ENCODE data around the gene GATA2.
A peak's percentile ranks its signal among the peaks of the same experiment; 100 is the strongest.

GATA2 gene

DNA sequence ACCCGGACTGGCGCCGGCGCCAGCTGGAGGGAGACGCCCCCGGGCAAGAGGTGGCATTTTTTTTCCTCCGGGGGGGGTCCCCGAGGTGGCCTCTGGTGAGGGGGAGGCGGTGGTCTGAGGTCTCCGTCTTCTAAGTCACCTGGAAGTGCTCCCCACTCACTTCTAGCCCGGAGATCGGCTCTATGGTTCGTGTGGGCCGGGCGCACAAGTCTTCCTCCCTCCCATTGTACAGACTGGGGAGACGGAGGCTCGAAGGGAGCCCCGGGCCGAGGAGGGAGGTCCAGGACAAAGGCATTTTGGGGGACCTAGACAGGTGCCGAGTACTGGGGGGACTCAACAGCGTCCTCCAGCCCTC is 4.4 kb downstream of the GATA2 start:
- no peak for DNase-seq

DNA sequence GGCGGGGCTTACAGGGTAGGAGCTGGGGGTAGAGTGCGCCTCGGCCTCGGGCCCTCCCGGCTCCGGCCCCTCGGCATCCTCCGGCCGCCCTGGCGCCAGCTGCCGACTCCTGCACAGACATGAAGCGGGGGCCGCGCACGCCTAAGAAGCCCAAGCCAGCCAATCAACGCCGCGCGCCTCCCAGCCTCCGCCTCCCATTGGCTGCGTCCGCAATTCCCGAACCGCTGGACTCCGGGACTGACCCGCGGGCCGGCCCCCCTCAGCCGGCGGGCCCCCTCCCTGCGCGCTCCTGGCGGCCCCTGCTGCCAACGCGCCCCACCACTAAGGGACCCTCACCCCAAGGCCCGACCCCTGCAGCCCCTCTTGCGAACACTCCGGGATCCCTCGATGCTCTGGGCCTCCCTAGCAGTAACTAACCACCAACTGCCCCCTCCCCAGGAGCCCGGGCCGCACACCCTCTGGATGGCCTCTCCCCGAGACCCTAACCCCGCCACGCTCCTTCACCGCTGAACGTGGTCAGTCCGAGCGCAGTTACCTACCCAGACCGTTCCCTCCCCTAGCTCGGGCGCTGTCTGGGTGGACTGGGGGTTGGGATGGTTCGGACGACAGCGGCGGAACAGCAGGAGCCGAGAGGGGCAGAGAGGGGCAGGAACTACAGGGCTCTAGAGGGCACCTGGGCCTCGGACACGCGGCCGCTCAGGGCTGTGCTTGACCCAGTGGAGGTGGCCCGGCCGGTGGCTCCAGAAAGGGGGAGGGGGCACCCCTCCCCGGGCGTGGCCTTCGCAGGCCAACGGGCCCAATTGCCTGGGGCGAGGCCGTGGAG is 5.0 kb downstream of the GATA2 start:
- peak in 26 of 56 donors; percentile 2 to 62 (median 20) for DNase-seq

DNA sequence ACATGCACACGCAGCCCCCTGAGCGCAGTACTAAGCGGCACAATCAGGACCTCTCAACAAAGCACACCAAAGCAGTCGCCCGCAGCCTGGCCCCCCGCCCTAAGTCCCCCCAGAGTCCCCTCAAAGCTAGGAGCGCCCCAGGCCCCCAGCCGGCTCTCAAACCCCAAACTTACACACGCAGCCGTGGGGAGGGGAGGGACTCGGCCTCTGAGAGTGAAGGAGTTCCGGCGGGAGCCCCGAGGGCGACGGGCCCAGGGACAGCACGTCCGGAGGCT is 5.5 kb downstream of the GATA2 start:
- no peak for DNase-seq

- DNase-seq = peak in 1 of 56 donors; percentile 13
Measured at GRCh38 chr3:128486681-128487537, 6.1 kb downstream of the GATA2 start.

DNA sequence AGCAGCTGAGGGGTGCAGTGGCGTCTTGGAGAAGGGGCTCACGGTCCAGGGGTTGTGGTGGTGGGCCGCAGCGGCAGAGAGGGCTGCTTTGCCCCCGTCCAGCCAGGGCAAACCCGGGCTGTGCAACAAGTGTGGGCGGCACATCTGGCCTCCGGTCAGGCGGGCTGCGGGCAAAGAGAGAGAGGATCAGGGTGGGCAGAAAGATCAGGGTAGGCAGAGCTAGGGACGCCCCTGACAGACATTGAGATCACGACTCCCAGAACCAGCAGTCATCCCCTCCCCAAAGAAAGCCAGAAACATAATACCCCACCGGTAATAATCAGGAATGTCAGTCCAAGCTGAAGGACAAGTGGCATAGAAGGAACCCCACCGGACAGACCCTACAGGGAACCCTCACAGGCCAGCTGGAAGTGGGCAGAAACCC is 6.8 kb downstream of the GATA2 start:
- DNase-seq = no peak

- DNase-seq = no peak
Measured at GRCh38 chr3:128485282-128486204, 7.5 kb downstream of the GATA2 start.

DNA sequence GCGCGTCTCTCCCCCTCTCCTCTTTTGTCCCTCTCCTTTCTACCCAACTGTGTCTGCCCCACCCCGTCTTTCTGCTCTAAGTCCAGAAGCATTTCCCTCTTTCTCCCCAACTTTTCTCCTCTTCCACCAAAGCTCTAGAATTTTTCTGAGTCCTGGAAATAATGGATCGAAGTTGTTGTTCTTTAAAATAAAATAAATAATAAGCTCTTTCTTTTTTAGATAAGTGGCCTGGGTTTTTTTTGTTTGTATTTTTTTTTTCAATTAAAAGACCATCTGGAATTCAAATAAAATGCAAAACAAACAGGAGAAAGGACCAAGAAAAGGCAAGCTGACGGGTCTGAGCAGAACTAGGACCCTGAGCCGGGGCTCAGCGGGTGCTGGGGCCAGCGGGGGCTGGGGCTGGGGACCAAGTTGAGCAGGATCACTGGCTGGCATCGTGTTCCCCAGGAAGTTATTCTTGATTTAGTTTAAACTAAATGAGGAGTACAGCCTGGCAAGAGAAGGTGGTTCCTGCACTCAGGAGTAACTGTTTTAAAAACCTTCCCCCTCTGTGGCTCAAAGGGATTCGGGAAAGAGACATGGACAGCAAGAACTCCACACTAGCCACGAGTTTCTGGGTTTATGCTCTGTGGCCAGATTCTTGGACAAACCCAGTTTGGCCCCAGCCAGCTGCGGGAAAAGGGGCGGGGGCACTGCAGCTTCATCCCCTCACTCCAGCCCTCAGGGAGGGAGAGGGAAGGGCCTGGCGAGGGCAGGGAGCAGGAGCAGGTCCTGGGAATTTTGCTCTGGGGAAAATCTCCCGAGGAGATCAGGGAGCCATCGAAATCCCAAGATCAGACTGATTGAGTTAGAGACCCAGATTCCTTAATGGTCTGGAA is 8.4 kb downstream of the GATA2 start:
- no peak for DNase-seq

- no peak for DNase-seq
Measured at GRCh38 chr3:128483657-128484403, 9.2 kb downstream of the GATA2 start.

- DNase-seq = no peak
Measured at GRCh38 chr3:128482666-128483656, 10.0 kb downstream of the GATA2 start.

DNA sequence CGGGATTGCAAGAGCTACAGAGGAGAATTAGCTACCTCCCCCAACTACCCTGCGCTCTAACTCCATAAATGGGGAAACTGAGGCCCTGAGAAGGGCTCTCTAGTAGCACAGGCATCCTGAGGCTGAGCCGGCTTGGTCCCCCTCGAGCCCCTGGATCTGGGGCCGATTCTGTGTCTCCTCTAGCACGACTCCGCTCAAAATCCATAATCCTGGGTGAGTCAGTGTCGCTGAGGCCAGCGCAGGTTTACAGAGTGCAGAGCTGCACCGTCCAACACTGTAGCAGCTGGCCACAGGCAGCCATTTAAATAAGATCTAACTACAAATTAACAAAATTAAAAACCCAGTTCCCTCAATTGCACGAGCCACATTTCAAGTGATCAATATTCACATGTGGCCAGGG is 10.8 kb downstream of the GATA2 start:
- DNase-seq = no peak

DNA sequence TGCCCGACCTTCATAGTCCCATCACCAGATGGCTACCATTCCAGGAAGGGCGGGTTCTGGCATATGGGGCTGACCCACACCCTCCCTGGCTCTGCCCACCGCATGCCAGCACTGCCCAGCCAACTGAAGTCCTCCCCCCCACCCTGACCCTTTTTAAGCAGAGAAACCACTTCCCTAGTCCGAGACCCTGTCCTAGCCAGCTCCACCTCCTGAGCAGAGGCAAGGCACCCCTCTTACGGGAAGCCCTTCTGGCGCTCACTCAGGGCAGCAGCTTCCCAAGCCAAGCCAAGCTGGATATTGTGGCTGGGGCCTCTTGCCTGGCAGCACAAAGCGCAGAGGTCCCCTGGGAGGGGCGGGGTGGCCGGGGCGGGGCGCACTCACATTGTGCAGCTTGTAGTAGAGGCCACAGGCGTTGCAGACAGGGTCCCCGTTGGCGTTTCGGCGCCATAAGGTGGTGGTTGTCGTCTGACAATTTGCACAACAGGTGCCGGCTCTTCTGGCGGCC is 11.5 kb downstream of the GATA2 start:
- DNase-seq = no peak

- no peak for DNase-seq
Measured at GRCh38 chr3:128480717-128481437, 12.1 kb downstream of the GATA2 start.

- no peak for DNase-seq
Measured at GRCh38 chr3:128480278-128480677, 12.7 kb downstream of the GATA2 start.

DNA sequence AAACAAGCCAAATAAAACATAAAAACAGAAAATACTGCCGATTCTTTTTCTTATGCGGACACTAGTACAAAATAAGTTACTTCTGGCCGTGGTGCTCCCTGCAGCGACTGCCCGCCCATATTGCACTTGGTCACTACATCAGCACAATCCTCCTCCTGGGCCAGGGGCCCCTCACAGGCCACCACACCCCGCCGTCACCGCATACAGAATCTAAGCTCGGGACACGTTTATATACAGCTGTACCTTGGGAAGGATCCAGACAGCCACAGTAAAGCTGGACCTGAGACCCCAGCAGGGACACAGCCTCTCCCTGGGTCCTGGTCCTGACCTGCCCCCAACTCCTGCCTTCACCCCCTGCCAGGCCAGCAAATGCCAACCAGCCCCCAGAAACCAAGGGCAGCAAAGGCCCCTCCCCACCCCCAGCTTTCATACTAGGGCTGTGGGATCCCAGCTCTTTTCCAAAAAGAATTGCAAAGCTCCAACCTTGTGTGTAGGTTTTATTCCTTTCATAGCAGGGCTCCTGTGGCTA is 13.4 kb downstream of the GATA2 start:
- no peak for DNase-seq

- no peak for DNase-seq
Measured at GRCh38 chr3:128478576-128479506, 14.2 kb downstream of the GATA2 start.

DNA sequence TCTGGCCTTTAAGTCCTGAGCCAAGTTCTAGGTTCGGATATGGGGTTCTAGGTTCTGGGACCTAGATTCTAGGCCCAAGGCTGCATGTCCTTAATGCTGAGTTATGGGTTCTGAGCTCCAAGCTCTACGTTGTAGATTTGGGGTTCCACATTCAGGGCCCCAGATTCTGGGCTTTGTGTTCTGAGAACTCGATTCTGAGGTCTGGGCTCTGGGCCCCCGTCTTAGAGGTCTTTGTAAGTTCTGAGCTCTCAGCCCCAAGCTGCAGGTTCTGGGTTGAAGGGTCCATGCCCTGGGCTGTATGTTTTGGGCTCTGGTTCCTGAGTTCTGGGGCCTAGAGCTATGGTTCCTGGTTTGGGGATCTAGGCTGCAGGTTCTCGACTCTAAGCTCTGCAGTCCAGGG is 16.3 kb downstream of the GATA2 start:
- DNase-seq = no peak
